Rectal smooth muscle tissue (tissue), 1 donor: ENCODE results near the gene GSC2.

Experiments used
- H3K27ac ChIP-seq: one replicate; pipeline ENCODE4 v1.7.0; 2013; ENCODE audit warnings: low read depth, low read length, inconsistent platforms
- H3K27me3 ChIP-seq: one replicate; pipeline ENCODE4 v1.7.0; 2013; ENCODE audit warnings: low read length; ENCODE audit not compliant: control insufficient read depth, insufficient read depth
- H3K36me3 ChIP-seq: one replicate; pipeline ENCODE4 v1.7.0; 2013; ENCODE audit warnings: low read length; ENCODE audit not compliant: control insufficient read depth, insufficient read depth
- H3K4me1 ChIP-seq: one replicate; pipeline ENCODE4 v1.7.0; 2013; ENCODE audit warnings: low read length; ENCODE audit not compliant: control insufficient read depth, insufficient read depth
- H3K4me3 ChIP-seq: one replicate; pipeline ENCODE4 v1.7.0; 2013; ENCODE audit warnings: low read length
- H3K9ac ChIP-seq: one replicate; pipeline ENCODE4 v1.7.0; 2013; ENCODE audit warnings: low read length

The GSC2 gene, protein sequence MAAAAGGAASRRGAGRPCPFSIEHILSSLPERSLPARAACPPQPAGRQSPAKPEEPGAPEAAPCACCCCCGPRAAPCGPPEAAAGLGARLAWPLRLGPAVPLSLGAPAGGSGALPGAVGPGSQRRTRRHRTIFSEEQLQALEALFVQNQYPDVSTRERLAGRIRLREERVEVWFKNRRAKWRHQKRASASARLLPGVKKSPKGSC

DNA sequence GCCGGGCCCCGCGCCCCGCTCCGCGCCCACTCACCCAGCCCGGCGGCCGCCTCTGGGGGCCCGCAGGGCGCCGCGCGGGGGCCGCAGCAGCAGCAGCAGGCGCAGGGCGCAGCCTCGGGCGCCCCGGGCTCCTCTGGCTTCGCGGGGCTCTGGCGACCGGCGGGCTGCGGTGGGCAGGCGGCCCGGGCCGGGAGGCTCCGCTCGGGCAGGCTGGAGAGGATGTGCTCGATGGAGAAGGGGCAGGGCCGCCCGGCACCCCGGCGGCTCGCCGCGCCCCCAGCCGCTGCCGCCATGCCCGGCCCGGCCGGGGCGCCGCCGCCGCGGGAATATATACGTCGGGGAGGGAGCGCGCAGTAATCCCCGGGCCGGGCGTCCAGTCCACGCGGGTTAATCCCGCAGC, at the start of gene GSC2:
Gene GSC2, minus strand, starts transcription at position 302 of the 400 bp plus-strand sequence. Its CDS starts 9 bp downstream, at position 293.
- peaks cover 23% of the 10 kb centered on the region for H3K27me3 ChIP-seq
- no peaks in the 10 kb centered on the region for H3K36me3 ChIP-seq
- H3K4me1 ChIP-seq, result no peaks in the 10 kb centered on the region
- no peak within 1 kb of the TSS for H3K4me3 ChIP-seq
- no peak within 1 kb of the TSS for H3K27ac ChIP-seq
- H3K9ac ChIP-seq, result no peak within 1 kb of the TSS

DNA sequence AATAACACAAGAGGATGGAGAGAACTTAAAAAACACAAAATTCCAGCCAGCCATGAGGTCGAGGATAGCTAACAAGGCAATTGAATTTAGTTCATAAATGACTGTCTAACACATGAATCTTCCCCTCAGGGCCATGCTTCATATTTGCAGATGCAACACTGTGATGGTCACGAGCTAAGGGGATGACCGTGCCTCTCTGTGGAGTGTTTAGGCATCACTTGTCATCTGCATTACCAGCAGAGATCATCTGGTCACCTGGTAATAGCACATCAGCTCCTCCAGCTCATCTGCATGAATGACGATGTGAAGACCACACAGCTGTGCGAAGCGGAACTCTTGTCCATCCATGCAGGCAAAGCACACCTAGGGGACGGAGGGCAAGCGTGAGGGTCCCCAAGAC, 49.4 kb upstream of the GSC2 start:
- Histone ChIP-seq H3K36me3 (no peaks in the 10 kb centered on the region), H3K4me3 (no peak overlapping the region), H3K4me1 (no peaks in the 10 kb centered on the region), H3K27me3 (no peaks in the 10 kb centered on the region), H3K27ac (no peak overlapping the region), H3K9ac (no peak overlapping the region)

DNA sequence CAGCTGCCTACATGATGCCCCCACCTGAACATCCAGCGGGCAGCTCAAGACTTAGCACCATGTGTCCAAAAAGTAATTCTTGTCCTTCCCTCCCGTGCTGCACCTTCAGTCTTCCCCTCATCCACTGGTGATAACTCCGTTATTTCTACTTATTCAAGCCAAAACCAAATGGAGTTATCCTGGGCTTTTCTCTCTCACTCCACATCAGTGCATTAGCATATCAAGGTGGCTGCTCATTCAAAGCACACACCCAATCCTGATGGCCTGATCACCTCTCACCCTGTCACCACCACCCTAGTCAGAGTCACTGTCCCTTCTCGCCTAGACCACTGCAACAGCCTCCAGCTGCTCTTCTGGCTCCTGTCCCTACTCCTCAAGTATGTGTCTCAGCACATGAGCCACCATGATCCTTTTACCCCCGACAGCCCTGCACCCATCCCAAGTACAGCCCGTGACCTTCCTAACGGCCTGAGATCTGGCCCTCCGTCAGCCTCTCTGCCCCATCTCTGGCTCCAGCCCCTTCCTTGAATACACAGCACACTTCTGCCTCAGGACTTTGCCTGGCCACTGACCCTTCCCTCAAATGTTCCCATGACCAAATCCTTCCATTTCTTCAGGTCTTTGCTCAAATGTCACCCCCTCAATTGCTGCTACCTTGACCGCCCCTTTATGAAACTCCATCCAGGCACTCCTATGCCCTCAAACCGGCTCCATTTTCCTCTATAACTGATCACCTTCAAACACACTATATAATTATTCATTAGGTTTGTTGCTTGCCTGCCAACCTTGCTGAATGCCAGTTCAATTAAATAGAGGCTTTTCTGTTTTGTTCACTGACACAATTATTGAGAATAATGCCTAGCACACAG, 48.1 kb upstream of the GSC2 start:
- no peak overlapping the region for H3K27ac ChIP-seq
- no peaks in the 10 kb centered on the region for H3K4me1 ChIP-seq
- H3K4me3 ChIP-seq, result no peak overlapping the region
- H3K36me3 ChIP-seq, result no peaks in the 10 kb centered on the region
- H3K9ac ChIP-seq, result no peak overlapping the region
- no peaks in the 10 kb centered on the region for H3K27me3 ChIP-seq

DNA sequence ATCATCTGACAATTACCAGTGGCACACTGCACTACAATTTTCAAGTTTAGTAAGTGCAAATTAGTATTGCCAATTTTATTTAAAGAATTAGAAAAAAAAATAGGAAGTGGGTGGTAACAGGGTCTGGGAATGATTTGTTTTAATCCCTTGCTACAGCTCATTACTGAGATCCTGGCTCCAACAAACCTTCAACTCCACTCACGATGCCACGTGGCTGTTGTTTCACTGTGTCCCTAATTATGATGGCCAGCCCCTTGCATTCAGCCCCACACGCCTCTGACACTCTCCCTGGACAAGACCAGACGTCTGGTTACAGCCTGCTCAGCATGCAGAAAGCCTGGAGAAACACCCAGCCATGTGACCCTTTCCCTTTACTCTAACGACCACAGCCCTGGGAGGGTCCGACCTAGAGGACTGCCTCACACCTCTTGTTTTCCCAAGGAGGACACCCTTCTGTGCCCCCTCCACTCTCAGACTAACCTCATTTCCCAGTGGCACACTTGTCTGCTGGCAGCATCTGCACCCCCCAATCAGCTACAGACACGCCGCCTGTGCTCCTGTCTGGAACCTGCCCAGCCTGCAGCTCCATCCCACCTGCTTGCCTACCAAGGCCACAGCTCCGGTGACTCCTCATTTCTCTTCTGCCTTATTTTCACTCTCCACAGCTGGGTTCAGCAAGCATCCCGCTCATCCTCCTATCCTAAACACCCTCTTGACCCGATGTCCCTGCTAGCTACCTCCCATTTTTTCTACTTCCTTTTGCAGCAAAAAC, 46.9 kb upstream of the GSC2 start:
- Histone ChIP-seq H3K27me3 (no peaks in the 10 kb centered on the region), H3K4me1 (no peaks in the 10 kb centered on the region), H3K4me3 (no peak overlapping the region), H3K27ac (no peak overlapping the region), H3K36me3 (no peaks in the 10 kb centered on the region), H3K9ac (no peak overlapping the region)

DNA sequence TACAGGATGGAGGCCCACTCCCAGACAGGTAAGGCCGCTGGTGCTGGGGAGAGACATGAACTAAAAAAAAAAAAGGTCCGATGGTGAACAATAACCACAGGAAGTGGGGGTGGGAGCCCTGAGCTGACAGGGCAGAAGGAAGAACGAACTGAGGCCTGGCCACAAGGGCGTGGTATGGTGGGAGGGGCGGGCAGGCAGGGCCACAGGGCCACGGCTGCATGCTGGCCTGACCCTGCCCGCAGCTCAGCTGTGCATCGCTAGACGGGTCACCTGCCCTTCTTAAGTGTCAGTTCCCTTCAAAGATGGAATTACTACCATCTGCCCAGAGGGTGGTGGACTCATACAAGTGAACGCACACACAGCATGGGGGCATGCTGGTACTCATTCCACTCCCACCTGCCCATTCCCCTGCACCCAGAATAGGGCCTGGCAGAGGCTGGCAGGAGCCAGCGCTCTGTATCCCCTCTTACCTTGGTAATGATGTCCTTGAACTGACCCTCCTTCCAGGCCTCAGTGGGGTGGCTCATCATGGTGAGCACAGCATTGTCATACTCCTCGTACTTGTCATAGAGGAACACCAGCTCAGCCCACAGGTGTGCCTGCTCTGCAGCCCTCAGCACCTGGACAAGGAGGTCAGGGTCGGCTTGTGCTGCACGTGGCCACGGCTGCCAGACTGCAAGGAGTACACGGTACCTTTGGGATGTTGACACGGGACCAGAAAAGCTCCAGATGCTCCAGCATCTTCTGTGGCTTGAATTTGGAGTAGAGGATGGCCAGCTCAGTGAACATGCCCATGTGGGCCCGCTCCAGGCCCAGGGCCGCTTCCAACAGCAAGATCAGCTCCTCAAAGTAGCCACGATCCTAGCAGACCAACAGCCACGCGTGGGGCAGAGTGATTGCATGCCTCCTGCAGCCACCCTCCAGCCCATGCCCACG, 46.0 kb upstream of the GSC2 start:
- Histone ChIP-seq H3K27me3 (no peaks in the 10 kb centered on the region), H3K4me3 (no peak overlapping the region), H3K9ac (no peak overlapping the region), H3K4me1 (no peaks in the 10 kb centered on the region), H3K27ac (no peak overlapping the region), H3K36me3 (no peaks in the 10 kb centered on the region)

DNA sequence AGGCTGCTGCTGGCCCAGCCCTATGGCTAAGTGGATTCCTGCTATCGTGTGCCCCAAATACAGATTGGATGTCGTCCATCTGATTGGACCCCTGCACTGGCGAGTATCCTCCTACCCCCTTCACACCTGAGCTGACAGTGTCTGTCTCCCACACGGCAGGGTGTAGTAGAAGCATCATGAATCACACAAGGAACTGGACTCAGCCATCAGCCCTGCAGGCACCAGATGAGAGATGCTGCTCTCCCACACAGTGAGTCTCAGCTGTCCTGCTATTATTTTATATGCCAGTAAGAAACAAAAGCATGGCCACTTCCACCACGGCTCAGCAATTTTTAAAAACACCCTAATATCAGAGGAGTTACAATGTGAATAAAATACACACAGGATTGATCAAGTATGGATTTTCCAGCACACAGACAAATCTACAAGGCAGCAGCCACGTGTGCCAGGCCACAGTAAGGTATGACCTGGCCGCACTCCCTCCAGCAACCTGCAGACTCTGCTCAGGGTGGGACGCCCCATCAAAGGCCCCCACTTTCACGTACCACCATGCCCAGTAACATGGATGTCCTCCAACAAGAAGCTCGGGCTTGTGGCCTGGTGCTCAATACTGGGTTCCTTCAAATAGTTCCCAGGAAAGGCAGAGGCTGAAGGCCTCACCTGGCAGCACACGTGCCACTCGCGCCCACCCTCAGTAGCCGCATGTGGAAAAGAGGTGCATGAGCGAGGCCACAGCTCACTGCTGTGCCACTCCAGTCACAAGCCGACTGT, 44.9 kb upstream of the GSC2 start:
- no peak overlapping the region for H3K9ac ChIP-seq
- H3K36me3 ChIP-seq, result no peaks in the 10 kb centered on the region
- H3K27me3 ChIP-seq, result no peaks in the 10 kb centered on the region
- H3K4me1 ChIP-seq, result no peaks in the 10 kb centered on the region
- no peak overlapping the region for H3K27ac ChIP-seq
- no peak overlapping the region for H3K4me3 ChIP-seq

DNA sequence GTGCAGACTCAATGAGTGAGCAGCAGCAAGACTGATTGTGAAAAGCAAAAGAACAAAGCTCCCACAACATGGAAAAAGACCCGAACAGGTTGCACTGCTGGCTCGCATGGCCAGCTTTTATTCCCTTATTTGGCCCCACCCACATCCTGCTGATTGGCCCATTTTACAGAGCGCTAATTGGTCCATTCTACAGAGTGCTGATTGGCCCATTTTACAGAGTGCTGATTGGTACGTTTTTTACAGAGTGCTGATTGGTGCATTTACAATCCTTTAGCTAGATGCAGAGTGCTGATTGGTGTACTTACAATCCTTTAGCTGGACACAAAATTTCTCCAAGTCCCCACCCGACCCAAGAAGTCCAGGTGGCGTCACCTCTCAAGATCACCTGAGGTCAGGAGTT, 43.8 kb upstream of the GSC2 start:
- Histone ChIP-seq H3K4me3 (no peak overlapping the region), H3K27me3 (no peaks in the 10 kb centered on the region), H3K36me3 (no peaks in the 10 kb centered on the region)

DNA sequence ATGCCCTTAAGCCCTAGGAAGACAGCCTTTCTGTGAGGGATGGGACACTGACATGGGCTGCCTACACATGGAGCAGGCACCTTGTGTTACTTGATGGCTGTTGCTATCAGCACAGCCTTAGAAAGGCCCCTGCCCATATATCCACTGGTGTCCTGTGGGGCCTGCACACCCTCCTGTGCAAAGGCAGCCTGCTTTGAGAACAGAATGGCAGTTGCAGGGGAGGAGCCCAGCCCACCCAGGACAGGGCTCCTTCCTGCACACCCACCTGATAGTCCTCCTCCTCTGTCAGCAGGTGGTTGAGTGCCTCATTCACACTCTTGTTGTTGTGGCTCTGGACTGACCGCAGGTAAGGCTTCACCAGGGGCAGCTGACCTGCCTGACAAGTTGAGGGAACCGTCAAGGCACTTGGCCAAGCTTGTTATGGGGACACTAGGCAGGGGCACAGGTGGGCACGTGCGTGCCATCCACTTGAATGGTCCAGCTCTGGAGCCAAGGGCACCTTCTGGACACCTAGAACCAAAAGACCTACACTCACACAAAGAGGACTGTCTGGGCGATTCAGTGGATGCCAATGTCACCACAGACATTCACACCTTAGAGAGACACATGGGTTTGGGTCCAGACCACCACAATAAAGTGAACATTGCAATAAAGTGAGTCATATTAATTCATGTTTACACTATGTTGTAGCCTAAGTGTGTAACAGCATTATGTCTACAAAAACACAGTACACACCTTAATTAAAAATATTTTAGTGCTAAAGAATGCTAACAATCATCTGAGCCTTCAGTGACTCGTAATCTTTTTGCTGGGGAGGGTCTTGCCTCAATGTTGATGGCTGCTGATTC, 37.8 kb upstream of the GSC2 start:
- Histone ChIP-seq H3K36me3 (peaks cover 2% of the 10 kb centered on the region), H3K27ac (no peak overlapping the region), H3K4me1 (no peaks in the 10 kb centered on the region), H3K27me3 (no peaks in the 10 kb centered on the region), H3K4me3 (no peak overlapping the region), H3K9ac (no peak overlapping the region)

More for the DNA sequence above, 43.8 kb upstream of the GSC2 start:
- no peak overlapping the region for H3K27ac ChIP-seq
- no peak overlapping the region for H3K9ac ChIP-seq
- H3K4me1 ChIP-seq, result no peaks in the 10 kb centered on the region

DNA sequence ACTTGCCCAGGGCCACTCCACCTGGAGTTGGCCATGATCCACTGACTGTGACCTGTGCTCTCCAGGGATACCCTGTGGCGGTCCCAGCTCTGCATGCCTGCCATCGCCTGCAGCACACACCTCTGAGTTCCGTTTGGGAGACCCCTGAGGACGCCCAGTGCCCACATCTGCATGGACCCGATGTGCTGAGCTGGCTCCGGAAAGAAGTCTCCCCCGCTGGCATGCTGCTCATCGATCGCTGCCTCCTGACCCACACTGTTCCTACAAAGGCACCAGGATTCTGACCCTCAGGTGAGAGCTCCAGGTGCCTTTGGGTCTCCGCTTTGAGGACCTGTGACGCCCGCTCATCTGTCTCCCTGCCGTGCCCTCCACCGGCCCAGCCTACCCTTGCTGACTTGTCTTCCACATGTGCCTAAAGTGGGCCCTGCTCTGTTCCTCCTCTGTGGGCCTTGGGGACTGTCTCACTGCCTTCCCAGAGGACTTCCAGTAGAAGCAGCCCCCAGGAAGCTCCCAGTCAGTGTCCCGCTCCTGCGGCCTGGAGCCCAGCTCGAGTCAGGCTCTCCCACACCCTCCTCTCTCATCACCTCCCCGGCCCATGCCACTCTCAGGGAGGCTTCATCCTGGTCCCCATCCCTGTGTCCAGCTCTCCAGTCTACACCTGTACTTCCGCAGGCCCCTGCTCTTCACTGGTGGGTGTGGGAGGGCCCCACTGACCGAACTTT, 34.3 kb upstream of the GSC2 start:
- Histone ChIP-seq H3K4me1 (peaks cover 3% of the 10 kb centered on the region), H3K27ac (no peak overlapping the region), H3K9ac (no peak overlapping the region), H3K4me3 (no peak overlapping the region), H3K36me3 (peaks cover 2% of the 10 kb centered on the region), H3K27me3 (no peaks in the 10 kb centered on the region)

DNA sequence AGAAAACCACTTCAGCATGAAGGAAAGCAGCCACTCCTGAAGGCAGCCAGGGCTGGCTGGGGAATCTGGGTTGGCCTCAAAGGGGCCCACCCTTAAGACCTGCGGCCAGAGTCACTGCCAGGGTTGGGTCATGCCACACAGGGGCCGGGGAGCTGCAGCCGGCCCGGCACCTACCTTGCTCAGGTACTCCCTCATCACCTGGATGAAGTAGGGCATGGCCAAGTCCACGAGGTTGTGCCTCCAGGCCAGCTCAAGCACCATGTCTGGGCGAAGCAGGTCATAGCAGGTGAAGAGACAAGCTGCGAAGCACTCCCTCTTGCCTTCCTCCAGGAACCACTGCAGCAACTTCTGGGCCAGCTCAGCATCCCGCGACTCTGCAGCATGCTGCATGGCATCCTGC, 33.1 kb upstream of the GSC2 start:
- H3K27me3 ChIP-seq, result no peaks in the 10 kb centered on the region
- H3K27ac ChIP-seq, result no peak overlapping the region
- peaks cover 7% of the 10 kb centered on the region for H3K4me1 ChIP-seq
- no peak overlapping the region for H3K9ac ChIP-seq
- peaks cover 2% of the 10 kb centered on the region for H3K36me3 ChIP-seq
- no peak overlapping the region for H3K4me3 ChIP-seq
